DLD1 (cell line): Measurements from ENCODE around the gene DDHD1.

Experiments
- in situ Hi-C: cut with HindIII; loops from 2 replicates; pipeline ENCODE4 v1.10.0; 2017; ENCODE audit warnings: low sequenced_read_pairs

Gene DDHD1

DNA sequence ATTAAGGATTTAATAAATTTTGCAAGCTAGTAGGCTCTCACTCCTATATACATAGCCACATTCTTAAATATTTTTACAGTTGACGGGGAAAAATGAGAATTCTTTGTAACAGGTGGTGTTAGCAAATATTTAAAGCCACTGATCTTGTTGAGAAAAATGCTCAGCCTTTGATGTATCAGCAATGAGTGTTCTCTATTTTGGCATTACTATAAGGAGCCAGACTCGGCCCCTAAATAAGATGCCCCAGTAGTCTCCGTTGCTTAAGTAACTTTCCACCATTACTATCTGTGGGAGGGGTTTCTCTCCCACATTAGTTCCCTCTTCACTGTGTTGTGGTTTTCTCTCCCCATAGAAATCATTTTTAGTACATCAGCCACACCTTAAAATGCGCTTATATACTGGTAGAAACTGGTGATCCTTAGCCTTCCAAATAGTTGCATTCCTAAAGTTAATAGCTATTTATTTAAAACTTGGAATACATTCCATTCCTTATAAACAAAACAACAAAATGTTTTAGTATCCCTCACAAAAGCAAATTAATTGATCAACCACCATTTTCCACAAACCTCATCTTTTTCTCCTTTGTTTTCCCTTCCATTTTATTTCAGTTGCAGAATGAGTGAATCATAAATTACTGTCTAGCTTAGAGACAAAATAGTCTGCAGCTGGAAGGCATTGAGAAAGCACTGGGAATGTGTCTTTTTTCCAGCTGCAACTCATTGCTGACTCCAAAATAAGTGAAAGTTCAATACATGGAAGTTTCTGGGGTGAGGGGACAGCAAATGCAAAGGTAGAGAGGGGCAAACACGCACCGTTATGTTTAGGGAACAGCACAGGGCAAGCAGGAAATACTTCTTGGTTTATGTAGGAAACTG is 117.5 kb downstream of the DDHD1 start:
- in situ Hi-C loops, result no loop called here

DNA sequence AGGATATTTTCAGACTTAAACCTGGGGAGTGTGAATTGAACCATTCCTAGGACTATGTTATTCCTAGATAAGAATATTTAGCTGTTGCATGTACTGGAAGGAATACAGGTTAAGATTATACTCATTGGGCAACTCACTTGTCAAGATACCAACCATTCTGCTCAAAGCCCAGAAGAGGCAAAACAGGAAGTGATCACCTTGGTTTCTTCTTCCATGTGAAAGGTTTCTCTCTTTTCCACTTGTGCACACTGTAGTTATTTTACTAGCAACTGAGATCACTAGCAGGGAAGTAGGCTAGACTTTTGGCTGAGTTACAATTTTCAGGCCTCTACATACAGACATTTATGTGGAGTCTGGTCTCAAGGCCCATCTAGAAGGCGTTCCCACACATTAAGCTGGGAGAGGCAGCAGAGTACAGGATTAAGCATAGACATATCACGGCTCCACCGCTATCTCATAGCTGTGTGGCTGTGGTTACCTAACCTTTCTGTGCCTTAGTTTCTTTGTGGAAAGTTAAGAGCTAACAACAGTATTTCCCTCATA is 118.4 kb downstream of the DDHD1 start:
- in situ Hi-C loops, result no loop called here

DNA sequence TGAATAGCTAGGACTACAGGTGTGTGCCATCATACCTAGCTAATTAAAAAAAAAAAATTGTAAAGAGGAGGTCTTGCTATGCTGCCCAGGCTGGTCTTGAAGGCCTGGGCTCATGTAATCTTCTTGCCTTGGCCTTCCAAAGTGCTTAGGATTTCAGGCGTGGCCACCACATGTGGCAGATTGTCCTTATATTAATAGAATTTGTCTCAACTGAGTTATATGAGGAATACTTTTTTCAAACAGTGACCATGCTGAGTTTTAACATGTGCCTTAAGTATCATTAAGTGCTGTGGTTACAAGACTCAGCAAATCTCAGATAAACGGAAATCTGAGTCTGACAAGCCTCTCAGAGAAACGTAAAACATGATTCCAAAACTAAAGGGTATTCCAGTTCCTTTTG is 119.1 kb downstream of the DDHD1 start:
- in situ Hi-C loops, result no loop called here

DNA sequence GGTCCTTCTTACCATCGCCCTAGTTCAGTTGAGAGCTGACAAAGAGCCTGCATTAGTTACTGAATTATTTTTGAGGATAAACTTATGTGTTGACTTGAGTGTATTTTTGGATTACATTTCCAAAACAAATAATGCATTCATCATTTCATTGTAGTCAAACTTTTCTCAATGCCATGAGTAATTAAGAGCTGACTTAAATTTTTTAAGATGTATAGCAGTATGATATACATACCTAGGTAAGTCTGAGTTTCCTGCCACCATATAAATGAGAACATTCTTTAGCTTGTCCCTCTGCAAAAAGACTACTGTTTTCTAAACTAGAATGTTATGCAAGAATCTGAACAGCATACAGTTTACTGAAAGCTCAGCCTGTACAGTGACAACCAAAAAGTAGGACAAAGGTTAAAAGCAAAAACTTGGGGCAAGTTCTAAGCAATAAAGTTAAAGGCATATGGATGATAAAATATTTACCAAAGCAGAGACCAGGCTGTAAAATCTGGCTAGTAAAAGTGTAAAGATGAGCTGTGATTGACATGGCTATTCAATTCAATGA is 120.2 kb downstream of the DDHD1 start:
- in situ Hi-C loops, result no loop called here

DNA sequence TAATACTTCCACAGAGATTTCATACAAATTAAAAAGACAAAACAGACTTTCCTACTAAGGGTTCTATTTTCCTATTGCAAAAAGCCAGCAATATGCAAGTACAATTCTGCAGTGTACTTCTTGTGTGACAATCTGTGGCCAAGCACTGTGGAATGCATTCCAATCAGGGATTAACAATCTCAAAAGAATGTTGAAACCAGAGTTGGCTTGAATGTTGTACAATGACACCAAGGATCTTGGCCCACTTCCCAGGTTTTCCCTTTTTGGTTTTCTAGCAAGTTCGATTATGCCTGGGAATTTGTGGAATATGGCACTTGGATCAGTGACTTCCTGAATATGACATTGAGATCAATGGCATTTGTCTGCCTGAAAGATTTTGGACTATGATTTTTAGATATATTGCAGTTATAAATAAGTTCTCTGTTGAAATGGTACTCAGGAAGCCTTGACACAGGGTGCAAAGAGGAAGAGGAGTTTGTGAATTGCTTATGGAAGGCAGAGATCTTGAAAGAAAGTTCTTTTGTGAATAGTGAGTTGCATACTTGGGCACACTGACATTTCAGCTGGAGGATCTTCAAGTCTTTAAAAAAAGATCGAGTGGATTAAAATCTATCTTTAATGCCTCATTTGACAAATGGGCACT is 120.8 kb downstream of the DDHD1 start:
- in situ Hi-C loops, result no loop called here

DNA sequence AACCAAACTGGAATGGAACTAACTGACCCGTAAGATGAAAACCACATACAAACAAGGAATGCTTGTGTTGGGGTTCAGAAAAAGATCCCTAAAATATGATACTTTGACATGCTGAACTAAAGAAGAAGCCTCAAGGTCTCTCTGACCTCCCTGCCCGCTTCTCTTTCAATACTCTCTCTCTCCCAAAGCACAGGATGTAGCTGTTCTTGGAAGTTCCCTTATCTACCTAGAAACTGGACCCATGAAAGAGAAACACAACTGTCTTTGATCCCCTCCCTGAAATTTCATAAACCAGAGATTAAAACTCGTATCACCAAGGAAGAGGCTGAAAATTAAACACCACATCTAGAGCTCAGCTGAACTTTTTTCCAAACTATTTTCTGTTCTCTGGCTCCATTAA is 125.6 kb downstream of the DDHD1 start:
- in situ Hi-C loops, result no loop called here

DNA sequence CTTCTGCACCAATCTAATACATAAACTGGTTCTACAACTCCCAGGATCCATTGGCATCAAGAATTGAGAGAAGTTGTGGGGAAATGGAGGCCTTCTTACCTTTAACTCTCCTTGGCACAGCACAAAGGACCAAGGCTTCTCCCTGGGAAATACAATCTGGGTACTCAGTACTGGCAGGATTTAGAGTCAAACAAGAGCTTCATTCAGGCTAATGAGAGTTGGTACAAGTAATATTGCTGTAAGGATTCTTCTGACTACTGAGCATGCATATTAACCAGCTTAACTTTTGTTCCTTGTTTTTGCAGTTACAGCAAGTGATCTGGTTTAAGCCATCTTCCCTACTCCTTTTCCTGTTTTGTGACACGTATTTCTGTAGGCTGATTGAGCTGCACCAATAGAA is 126.1 kb downstream of the DDHD1 start:
- in situ Hi-C loops, result no loop called here

DNA sequence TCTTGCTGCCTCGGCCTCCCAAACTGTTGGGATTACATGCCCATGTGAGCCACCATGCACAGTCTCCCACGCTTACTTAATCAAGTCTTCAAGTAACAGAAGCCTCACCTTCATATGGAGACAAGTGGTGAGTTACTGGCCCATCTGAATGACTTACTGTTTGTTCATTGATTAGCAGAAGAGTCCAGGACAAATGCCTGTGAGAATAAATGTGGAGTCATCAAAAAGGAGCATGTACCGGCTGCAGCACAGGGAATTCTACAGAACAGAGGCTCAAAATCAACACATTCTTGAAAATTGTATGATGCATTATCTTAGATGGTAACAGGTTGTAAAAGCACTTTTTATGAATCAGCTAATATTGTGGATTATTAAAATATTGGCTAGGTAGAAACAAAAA is 129.8 kb downstream of the DDHD1 start:
- in situ Hi-C loops, result no loop called here

DNA sequence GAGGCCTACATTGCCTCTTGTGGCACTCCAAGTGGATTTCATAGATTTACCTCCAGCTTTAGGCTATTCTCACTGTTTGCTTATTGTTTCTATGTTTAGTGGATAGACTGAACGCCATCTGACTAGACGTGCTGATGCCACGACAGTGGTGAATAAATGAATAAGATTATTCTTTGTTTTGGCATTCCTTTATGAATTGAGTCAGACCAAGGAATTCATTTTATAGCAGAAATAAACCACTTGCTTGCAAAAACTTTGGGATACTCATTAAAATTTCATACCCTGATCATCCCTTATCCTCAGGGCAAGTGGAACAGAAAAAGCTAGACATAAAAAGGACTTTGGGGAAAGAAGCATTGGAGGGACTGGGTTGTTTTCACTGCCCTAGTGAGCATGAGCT is 130.5 kb downstream of the DDHD1 start:
- in situ Hi-C loops, result no loop called here

DNA sequence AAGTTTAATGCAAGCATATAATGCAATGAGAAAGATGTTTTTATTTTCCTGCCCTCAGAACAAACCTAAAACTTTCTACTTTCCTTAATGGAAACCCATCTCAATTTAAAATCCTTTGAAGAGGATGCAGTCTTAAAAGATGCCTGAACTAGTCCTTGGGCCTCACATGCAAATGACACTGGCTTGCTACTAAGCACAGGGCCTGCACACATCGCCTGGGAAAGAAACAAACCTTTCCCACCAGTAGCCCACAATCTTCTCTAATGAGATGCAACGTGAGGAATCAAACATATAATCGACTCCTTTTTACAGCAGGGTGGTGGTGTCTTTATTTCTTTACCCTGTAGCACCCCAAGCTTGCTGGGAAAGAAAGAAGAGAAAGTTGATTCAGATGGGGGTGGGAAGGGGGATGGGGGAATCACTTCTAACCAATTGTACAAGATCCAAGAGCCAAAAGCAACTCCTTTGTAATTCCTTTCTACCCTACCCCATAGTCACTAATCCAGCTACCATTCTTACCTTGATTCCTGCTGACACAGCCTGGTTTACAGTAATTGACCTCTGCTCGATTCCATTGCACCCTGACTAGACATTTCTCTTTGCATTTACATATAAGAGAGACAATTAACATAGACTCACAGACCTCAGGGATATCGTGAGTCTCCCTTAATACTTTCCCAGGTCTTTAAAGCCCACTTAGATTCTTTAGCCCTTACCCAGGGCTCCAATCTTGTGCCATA is 132.8 kb downstream of the DDHD1 start:
- in situ Hi-C loops, result no loop called here

DNA sequence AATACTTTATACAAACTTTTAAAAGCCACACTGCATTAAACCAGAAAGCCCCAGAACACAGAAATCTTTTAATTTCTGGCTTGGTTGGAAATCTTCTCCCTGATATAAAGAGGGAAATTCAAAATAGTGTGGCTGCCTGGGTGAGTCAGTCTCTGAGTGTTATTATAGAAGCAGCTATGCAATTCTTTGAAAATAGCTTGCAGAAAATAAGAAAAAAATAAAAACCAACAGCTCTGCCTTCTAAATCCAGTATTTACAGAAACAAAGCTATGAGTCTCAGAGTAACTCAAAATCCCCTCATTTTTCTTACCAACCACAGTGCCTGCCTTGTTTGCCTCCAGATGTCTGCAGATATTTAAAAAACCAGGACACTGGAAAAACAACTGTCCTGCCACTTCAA is 133.7 kb downstream of the DDHD1 start:
- in situ Hi-C loops, result no loop called here

DNA sequence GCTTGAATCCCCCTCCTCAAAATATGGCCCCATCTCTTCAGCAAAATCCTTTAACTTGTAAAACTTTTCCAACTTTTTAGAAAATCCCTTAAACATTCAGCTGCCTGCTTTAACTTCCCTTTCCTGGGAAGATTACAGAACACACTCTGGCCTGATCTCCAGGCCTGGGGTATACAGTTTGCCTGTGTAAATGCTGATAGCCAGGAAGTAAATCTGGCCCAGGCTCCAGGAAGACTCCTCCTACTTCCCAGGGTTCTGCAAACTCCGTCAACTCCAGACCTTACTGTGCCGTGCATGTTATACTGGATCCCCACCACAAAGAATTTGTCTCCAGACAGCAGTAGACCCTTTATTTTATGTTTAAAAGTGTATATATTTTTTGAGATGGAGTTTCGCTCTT is 135.3 kb downstream of the DDHD1 start:
- in situ Hi-C loops, result no loop called here

DNA sequence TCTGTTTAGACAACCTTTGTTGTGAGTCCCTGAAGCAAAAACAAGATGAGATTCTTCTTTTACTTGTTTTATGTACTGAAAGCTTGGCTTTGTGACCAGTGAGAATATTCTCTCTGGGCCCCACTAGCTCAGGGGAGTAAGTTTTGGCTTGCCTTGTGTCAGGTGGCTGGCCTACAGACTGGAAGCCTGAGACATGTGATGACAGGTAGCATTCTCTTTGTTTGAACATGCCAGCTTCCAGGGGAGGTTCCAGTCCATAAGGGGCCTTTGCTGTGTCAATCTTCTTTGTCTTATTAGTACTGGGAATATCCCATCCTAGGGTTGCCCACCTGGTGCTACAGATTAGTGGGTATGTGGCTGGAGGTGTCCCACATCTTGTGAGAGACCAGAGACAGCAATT is 136.2 kb downstream of the DDHD1 start:
- in situ Hi-C loops, result no loop called here

DNA sequence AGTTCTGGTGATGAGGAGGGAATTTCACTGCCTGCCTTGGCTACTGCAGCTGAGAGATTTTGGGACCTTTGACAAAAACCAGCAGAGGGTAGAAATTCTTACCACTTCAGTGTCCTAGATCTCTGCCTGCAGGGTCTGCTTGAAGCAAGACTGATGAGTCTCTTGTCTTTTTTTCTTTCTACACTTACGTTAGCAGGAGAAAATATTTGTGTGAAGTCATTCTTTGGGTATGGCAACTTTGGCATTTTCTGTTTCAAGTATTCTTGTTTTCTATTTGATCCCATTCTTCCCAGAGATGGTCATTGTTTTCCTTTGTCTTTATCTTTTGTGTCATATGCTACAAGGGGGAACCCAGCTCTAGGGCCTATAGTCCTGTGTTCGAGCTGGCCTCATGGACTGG is 136.6 kb downstream of the DDHD1 start:
- in situ Hi-C loops, result no loop called here

DNA sequence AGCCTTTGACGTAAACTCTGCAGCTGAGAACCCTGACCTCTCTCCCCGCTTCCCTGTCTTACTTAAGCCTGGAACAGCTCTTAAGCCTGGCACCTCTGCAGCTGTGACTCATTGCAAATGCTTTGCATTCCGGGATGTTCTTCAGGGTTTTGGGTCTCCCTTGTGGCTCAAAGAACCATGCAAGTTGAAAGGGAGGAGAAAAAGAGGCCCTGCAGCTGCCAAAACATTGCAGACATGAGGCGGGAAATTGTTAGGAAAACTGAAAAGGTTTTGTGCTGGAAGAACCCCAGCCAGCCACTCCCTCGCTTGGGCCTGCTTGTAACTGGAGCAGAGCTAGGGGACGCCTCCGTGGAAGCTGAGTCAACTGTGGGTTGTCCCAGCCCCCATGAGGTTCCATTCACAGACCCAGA is 142.1 kb downstream of the DDHD1 start:
- in situ Hi-C loops, result no loop called here

DNA sequence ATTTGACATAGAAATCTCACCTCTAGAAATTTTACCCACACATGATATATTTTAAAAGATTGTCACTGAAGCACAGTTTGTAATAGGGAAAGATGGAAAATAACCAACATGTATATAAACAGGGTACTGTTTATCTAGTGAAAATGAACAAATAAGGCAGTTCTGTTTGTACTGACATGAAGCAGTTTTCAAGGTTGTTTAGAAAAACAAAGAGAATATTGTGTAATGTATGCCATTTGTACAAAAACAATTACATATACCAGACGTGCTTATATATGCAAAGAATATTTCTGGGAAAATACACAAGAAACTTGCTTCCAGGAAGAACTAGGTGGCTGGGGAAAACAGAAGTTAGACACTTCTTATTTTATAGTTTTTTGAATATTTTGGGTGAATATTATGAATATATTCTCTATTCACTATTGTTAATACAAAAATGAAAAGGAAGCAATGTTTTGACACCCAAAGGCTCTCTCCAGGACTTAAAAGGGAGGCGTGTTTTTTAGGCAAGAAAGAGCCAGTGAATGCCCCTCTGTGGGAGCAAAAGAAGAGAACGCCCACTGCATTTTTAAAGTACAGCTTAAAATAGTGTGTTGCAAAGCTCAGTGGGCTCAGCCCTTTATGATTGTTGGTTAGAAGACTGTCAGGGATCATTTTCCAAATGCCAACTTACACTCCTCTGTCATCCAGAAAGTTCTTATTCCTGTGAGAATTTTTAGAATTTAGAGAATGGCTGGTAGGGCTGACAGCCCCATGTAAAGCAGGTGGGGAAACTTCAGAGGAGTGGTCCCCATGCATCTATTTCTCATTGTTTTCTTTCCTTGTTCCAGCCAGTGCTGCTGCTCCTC is 142.7 kb downstream of the DDHD1 start:
- in situ Hi-C loops, result no loop called here

DNA sequence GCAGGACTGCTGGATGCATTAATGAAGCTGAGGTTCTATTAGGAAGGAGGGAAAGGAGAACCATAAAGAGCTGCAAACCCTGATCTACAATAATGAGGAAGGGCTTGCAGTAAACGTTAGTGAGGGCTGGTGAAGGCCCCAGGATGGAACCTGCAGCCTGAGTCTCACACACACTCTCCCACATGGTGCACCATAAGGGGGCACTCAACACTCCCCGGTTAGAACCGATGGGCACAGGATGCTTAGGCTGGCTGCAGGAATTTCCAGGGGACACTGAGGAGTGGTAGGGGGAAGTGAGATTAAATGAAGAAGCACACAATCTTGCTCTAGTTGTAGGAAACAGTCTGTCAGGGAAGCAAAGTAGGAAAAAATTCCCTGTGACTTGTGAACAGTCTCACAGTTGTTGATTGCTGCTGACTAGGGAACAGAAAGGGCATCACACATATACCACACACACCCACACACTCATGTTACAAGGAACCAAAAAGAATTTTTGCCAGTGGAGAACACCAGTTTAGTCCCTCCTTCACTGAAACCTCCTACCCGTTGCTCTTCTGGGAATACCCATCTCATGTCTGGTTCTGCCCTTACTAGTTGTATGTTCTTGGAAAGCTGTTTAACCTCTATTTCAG is 146.1 kb downstream of the DDHD1 start:
- in situ Hi-C loops, result no loop called here

DNA sequence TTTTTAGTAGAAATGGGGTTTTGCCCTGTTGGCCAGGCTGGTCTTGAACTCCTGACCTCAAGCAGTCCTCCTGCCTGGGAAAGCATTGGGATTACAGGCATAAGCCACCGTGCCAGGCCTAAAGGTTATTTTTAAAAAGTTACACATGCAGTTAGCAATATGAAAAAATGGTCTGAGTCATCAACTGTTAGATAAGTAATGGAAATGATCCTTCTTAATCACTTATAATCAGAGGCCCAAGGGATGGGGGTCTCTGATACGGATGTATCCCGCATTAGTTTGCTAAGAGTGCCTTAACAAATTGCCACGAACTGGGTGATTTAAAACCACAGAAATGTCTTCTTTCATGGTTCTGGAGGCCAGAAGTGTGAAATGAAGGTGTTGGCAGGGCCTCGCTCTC is 148.1 kb downstream of the DDHD1 start:
- in situ Hi-C loops, result no loop called here

DNA sequence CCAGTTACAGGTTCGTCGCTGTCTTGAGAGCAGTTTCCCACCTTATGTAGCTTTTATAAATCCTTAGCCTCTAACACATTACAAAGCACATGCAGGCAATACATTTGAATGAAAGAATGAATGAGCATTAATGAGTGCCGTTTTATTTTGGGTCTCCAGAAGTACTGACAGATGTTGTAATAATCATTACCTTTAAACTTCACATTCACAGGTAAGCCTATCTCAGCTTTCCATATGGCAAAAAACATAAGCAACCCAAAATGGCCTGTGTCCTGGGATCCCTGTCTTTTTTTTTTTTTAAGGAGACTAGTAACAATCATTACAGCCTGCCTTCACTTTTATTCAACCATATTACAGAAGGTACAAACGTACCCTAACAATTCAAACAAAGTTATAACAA is 149.3 kb downstream of the DDHD1 start:
- in situ Hi-C loops, result no loop called here

DNA sequence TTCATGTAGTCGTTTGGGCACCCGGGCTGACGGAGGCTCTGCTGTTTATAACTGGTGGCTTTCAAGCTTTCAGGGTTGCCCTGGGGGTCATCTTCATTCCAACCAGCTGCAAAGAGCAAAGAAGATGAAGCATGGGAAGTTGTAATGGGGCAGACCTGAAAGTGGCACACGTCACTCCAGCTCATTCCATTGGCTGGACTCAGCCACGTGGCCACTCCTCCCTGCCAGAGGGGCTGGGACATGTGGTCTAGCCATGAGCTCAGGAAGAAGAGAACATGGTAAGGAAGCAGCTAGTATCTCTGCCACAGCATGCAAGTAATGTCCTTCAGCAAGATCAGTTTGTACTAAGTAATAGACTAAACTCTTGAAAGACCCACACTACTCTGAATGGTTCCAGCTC is 150.5 kb downstream of the DDHD1 start:
- in situ Hi-C loops, result no loop called here
